ENCODE measurements around the gene HBG2. TPM values are rescaled to one million over a fixed set of nuclear protein-coding genes. Genes with fewer than 3 reads are reported as not detected.

Gene HBG2
- polyA plus RNA-seq, 1 donor from 2014 or later: not detected

DNA sequence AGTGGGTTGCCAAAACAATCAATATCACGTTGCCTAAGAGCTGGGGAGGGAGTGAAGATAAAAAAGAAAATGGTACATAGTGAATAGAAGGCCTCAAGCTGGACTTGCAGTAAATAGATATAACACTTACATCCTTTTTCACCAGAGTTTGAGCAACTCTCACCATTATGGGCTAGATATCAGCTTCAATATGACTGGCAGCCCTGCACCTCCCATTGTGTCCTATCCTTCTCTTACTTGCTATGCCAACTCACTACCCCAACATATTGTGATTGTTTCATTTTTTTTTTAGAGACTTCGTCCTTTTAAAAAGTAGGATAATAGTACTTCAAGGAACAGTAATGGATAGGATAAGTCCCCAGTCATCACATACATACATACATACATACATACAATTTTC lies 12.4 kb downstream of the HBG2 start:
- no peak overlapping the region for H3K4me2 ChIP-seq (ENCODE audit: low read length)
- no peaks in the 10 kb centered on the region for H3K36me3 ChIP-seq (ENCODE audit: insufficient read depth, low read length)
- TF ChIP-seq, protein P1, sequence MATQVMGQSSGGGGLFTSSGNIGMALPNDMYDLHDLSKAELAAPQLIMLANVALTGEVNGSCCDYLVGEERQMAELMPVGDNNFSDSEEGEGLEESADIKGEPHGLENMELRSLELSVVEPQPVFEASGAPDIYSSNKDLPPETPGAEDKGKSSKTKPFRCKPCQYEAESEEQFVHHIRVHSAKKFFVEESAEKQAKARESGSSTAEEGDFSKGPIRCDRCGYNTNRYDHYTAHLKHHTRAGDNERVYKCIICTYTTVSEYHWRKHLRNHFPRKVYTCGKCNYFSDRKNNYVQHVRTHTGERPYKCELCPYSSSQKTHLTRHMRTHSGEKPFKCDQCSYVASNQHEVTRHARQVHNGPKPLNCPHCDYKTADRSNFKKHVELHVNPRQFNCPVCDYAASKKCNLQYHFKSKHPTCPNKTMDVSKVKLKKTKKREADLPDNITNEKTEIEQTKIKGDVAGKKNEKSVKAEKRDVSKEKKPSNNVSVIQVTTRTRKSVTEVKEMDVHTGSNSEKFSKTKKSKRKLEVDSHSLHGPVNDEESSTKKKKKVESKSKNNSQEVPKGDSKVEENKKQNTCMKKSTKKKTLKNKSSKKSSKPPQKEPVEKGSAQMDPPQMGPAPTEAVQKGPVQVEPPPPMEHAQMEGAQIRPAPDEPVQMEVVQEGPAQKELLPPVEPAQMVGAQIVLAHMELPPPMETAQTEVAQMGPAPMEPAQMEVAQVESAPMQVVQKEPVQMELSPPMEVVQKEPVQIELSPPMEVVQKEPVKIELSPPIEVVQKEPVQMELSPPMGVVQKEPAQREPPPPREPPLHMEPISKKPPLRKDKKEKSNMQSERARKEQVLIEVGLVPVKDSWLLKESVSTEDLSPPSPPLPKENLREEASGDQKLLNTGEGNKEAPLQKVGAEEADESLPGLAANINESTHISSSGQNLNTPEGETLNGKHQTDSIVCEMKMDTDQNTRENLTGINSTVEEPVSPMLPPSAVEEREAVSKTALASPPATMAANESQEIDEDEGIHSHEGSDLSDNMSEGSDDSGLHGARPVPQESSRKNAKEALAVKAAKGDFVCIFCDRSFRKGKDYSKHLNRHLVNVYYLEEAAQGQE (IDR thresholded peaks at IDR 0.05; ENCODE audit: borderline replicate concordance): no peak
- TF ChIP-seq EZH2 (IDR thresholded peaks at IDR 0.05; ENCODE audit: borderline replicate concordance, insufficient read depth, low read length, poor library complexity, severe bottlenecking) (no peak), RAD21 (conservative IDR thresholded peaks at IDR 0.05) (no peak), POLR2AphosphoS5 (IDR thresholded peaks at IDR 0.05) (no peak), SMC3 (conservative IDR thresholded peaks at IDR 0.05; ENCODE audit: poor library complexity) (no peak), MXI1 (conservative IDR thresholded peaks at IDR 0.05; ENCODE audit: poor library complexity, severe bottlenecking) (no peak), CTCF (IDR thresholded peaks at IDR 0.05; ENCODE audit: poor library complexity, severe bottlenecking) (no peak), TAF1 (IDR thresholded peaks at IDR 0.05; ENCODE audit: low read depth) (no peak), EP300 (conservative IDR thresholded peaks at IDR 0.05; ENCODE audit: poor library complexity, severe bottlenecking) (no peak)
- no peak overlapping the region for H3K9ac ChIP-seq (ENCODE audit: low read length)
- H2AFZ ChIP-seq (ENCODE audit: low read depth, low read length): no peak overlapping the region
- no peaks in the 10 kb centered on the region for H3K9me3 ChIP-seq (ENCODE audit: low read length)
- no peaks in the 10 kb centered on the region for H3K79me2 ChIP-seq (replicated peaks; ENCODE audit: insufficient read depth, low read length)
- no peaks in the 10 kb centered on the region for H4K20me1 ChIP-seq (ENCODE audit: insufficient read depth)
- no peaks in the 10 kb centered on the region for H3K27me3 ChIP-seq (ENCODE audit: insufficient read depth, low read depth, low read length)
- no peaks in the 10 kb centered on the region for H3K9me2 ChIP-seq (ENCODE audit: insufficient read depth, low read length)
- no peak overlapping the region for H3K27ac ChIP-seq (ENCODE audit: low read length)
- H3F3A ChIP-seq (ENCODE audit: insufficient read depth, low read length, poor library complexity, severe bottlenecking): no peaks in the 10 kb centered on the region
- H3K4me3 ChIP-seq (ENCODE audit: low read length): no peak overlapping the region

- H2AFZ ChIP-seq (ENCODE audit: low read depth, low read length): no peak overlapping the region
- TF ChIP-seq, protein P1 (IDR thresholded peaks at IDR 0.05; ENCODE audit: borderline replicate concordance): no peak
- TF ChIP-seq POLR2AphosphoS5 (IDR thresholded peaks at IDR 0.05) (no peak), MXI1 (conservative IDR thresholded peaks at IDR 0.05; ENCODE audit: poor library complexity, severe bottlenecking) (no peak), SMC3 (conservative IDR thresholded peaks at IDR 0.05; ENCODE audit: poor library complexity) (no peak), EP300 (conservative IDR thresholded peaks at IDR 0.05; ENCODE audit: poor library complexity, severe bottlenecking) (no peak), TAF1 (IDR thresholded peaks at IDR 0.05; ENCODE audit: low read depth) (no peak), RAD21 (conservative IDR thresholded peaks at IDR 0.05) (no peak), EZH2 (IDR thresholded peaks at IDR 0.05; ENCODE audit: borderline replicate concordance, insufficient read depth, low read length, poor library complexity, severe bottlenecking) (no peak)
- H3K9me3 ChIP-seq (ENCODE audit: low read length): no peaks in the 10 kb centered on the region
- H3K9me2 ChIP-seq (ENCODE audit: insufficient read depth, low read length): no peaks in the 10 kb centered on the region
- H3K4me2 ChIP-seq (ENCODE audit: low read length): no peak overlapping the region
- no peaks in the 10 kb centered on the region for H3K36me3 ChIP-seq (ENCODE audit: insufficient read depth, low read length)
- no peak overlapping the region for H3K4me3 ChIP-seq (ENCODE audit: low read length)
- H3F3A ChIP-seq (ENCODE audit: insufficient read depth, low read length, poor library complexity, severe bottlenecking): no peaks in the 10 kb centered on the region
- no peaks in the 10 kb centered on the region for H3K27me3 ChIP-seq (ENCODE audit: insufficient read depth, low read depth, low read length)
- H3K79me2 ChIP-seq (replicated peaks; ENCODE audit: insufficient read depth, low read length): no peaks in the 10 kb centered on the region
- no peak overlapping the region for H3K9ac ChIP-seq (ENCODE audit: low read length)
- H4K20me1 ChIP-seq (ENCODE audit: insufficient read depth): no peaks in the 10 kb centered on the region
- no peak overlapping the region for H3K27ac ChIP-seq (ENCODE audit: low read length)
Measured at GRCh38 chr11:5241458-5241857, 13.1 kb downstream of the HBG2 start.
